GM18520 (cell line): ENCODE data around the gene LYST.
"Not testable (repeated sequence)": the region's sequence is repeated elsewhere in the genome, so short reads cannot be mapped to it uniquely, and the experiment has no call there.

Source experiments
- ATAC-seq: cut with Tn5 transposase; IDR thresholded peaks from one replicate; pipeline ENCODE4 v1.9.1; 2021; ENCODE audit not compliant: unreplicated experiment

Gene LYST

GRCh38 chr1:235639226-235640205 is 227.2 kb downstream of the LYST start:
- ATAC-seq = no peak

- ATAC-seq = not testable (repeated sequence)
Measured at GRCh38 chr1:235638612-235639011, 228.1 kb downstream of the LYST start.

GRCh38 chr1:235637756-235638534 is 228.8 kb downstream of the LYST start:
- no peak for ATAC-seq

DNA sequence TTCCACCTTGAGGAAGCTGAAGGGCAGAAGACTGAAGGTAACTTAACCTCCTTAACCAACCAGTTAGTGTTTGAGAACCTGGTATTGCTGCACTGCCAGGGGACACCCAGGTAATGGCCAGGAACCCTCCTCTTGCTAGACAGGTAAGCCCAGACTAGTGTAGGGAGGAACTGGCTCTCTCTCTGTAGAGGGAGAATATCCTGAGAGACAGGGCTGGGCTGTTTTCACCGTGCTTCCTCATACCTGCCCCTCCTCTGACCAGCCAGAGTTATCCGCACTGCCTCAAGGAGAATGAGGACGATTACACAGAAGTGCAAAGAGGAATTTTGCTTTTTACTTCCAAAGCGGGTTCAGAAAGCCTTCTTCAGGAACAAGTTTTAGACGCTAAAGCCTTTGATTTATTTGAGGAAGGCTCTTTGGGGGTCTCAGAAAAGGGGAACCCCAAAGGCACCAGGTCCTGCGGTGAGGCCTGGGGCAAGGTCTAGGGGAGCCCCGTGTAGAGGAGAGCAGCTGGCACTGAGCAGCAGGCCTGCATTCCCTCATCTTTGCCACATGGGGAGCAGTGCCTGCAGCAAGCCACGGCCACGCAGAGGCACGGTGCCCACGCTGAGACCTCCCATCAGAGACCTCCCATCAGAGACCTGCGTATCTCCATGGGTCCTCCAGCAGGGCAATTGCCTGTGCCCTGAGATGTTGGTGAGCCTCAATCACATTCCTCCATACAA is 230.6 kb downstream of the LYST start:
- ATAC-seq = no peak

DNA sequence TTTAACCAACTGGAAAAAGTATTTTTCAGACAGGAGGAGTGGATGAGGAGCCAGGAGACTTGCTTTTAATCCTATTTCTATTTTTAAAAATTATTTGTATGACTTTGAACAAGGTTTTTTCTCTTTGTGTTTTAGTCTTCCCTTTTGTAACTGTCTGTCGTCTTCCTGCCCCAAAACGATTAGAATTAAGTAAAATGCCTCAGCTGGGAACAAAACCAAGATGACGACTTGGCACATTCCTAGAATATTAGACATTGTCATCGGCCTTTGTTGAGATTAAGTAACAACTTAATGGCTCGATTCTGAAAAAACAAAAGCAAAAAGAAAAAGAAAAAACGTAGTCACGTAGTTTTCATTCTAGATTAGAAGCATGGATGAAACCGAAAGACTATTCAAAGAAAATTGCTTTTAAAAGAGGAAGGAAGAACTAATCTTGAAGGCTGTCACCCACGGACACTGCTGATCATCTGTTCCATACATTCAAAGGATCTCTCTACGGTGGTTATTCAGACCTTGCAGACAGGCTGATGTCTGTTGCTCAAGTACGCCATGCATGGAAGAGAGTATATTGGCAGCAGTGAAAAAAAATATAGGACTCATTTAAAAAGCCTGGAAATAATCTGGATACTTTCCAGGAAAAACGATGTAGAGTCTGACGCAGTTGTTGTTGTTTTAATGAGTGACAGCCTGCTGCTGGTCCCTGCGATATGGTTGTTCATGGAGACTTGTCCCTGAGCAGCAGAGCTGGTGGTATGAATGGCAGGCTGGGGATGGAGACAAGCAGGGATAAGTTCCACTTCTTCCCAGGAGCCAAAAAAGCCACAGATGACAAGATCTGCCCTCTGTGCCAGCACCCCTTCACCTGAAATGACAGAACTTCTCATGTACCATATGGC is 234.0 kb downstream of the LYST start:
- peak; percentile 58 for ATAC-seq

DNA sequence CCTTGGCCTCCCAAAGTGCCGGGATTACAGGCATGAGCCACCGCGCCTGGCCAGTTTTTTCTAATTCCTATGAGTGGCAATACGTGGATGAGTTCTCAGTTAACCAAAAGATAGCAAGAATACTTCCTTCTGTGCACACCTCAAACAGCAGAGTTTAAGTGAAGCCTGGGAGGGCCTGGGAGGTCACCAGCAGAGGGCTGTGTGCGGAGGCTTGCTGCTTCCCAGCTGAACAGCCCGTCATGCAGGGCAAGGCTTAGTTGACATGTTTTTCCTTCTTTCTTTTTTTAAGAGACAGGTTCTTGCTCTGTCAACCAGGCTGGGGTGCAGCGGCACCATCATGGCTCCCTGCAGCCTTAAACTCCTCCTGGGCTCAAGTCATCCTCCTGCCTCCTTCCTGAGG is 234.9 kb downstream of the LYST start:
- no peak for ATAC-seq

GRCh38 chr1:235628316-235629005 is 238.2 kb downstream of the LYST start:
- no peak for ATAC-seq

GRCh38 chr1:235625831-235626230 is 240.9 kb downstream of the LYST start:
- no peak for ATAC-seq

- ATAC-seq = no peak
Measured at GRCh38 chr1:235625340-235625739, 241.4 kb downstream of the LYST start.

DNA sequence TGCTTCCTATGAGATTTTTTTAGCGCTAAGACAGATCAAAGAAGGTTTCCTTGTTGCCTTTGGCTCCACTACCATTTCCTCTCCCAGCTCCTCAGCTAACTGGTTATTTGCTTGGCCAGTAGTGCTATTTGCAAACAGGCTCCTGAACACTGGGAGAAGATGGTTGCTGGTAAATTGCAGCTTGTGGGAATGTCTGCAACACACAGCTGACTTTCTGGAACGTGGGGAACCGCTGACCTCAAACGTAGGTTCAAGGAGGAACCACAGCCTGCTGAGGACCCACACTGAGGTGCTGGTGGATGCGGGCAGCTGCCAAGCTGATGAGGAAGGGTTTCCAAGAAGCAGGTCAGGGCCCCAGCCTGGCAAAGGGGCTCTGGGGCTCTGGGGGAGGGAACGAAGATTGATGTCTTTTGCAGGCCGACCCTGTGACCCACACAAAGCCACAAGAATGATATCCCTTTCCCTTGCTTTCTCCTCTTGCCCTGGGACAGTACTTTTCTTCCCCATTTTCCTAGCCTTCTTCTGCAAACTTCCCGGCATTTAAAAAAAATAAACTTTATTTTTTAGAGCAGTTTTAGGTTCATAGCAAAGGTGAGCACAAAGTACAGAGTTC is 241.9 kb downstream of the LYST start:
- no peak for ATAC-seq

DNA sequence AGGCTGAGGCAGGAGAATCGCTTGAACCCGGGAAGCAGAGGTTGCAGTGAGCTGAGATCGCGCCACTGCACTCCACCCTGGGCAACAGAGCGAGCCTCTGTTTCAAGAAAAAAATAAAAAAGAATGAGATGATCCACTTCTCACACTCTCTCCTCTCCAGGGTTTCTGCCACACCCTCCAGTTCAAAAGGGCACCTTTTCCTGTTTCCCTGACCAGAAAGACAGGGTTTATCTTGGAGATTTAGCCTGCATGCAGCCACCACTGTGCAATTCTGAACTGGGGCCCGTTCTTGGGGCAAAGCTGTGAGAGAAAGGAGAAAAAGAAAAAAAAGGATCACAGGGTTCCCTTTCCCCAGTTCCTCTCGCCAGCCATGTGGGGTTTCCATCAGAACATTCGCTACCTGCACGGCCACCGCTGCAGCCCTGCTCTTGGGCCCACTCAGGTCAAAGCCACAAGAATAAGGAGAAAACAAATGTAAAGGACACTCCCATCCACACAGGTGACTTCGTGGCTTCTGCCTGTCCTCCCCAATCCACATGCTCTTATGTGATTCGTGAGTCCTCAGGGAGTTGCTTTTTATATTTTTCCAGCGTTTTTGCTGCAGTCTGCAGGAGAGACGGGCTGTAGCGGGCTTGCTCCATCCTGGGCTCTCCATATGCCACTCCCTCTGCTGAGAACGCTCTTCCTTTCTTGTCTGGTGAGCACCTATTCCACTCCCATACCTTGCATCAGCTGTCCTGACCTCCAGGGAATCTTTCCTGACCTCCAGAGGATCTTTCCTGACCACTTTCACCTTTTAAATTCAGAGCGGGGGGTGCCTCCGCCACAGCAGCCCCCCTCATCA is 243.5 kb downstream of the LYST start:
- no peak for ATAC-seq

DNA sequence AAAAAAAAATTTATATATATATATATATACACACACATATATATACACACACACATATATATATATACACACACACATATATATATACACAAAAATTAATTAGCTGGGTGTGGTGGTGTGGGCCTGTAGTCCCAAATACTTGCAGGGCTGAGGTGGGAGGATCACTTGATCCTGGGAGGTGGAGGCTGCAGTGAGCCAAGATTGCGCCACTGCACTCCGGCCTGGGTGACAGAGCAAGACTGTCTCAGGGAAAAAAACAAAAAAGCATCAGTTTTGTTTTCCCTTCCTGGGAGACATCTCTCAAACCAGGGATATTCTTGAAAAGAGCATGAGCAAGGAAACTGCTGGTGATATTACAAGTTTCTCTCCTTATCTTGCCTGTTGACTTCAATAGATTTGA is 247.6 kb downstream of the LYST start:
- not testable (repeated sequence) for ATAC-seq

GRCh38 chr1:235617808-235618207 is 248.9 kb downstream of the LYST start:
- no peak for ATAC-seq

DNA sequence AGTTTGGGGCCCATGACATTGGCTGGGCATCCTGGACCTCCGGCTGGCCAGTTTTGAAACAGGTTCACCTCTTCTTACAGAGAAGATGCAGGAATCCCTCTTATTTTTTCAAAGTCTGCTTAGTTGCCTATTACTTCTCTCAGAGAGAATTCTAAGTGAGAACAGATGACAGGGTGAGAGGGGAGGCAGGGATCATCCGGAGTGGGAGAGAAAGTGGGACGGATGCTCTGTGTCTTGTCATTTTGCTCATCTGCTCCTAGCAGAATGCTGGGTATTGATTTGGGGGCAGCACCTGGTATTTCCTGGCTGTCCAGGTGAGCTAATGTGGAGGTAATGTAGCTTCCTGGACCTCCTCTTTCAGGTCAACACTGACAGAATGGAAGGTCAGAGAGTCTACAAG is 249.6 kb downstream of the LYST start:
- ATAC-seq = no peak

DNA sequence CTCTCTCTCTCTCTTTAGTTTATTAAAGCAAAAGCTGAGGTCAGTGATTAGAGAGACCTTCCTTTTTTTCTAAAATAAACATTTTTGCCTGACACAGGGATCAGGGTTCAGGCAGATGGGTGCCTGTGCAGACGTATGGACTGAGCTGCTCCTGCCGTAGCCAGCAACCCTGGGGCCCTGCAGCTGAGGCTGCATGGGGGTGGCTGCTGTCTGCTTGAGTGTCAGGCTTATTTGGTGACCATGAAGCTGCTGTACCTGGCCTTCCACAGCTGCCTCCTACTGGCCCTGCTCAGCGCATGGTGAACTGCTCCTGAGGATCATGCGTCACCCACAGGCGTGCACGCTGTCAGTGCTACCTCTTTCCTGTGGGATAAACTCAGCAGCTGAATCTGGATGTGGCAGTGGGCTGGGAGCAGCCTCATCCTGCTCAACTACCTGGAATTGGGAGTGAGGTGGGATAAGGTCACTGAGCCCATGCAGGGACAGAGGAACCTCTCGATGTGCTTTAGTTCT is 252.2 kb downstream of the LYST start:
- no peak for ATAC-seq

- ATAC-seq = no peak
Measured at GRCh38 chr1:235613602-235614001, 253.1 kb downstream of the LYST start.

- no peak for ATAC-seq
Measured at GRCh38 chr1:235612761-235613160, 253.9 kb downstream of the LYST start.
